ENCODE data around the gene CDR2L.
A peak's percentile ranks its signal among the peaks of the same experiment; 100 is the strongest.

CDR2L gene

DNA sequence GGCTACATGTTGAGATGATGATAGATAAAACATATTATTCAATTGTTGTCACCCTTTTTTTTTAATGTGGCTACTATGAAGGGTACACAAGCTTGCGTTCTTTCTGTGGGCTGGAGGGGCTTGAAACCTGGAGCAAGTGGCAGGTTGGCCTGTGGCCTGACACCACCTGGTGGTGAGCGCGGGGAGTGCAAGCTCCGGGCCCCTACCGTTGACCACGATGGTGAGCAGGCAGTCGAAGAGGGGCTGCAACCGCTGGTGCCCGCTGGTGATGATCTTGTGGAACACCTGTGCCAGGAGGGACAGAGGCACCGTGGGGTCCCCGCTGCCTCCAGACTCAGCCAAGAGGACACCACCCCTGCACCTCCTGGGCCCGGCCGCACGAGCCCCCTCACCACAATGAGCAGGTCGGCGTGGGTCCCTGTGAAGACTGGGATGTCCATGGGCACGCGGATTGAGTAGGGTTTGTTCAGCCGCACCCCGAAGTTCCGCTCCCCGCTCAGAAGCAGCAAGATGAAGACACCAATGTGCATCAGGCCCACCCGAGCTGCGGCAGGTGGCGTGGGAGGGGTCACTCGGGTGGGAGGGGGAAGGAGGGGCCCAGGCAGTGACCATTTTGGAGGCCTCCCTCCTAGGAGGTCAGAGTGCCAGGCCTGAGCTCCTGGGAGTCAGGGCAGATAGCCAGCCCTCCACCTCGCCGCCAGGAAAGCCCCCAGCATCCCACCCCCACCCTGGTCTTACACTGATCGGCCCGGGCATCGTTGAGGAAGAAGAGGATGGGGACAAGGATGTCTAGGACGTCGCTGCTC is 29.3 kb upstream of the CDR2L start:
- FAIRE-seq (peak; percentile 89), DNase-seq (ENCODE audit: insufficient read length, low spot score) (peak; percentile 90)
- TF ChIP-seq POLR2AphosphoS5 (IDR thresholded peaks at IDR 0.05; ENCODE audit: low read depth, low read length) (no peak), SPI1 (IDR thresholded peaks at IDR 0.05; ENCODE audit: low read depth, low read length) (no peak), POU2F2 (IDR thresholded peaks at IDR 0.05; ENCODE audit: low read depth, low read length) (no peak), TAF1 (IDR thresholded peaks at IDR 0.05; ENCODE audit: low read depth, low read length) (no peak), POLR2A (IDR thresholded peaks at IDR 0.05; ENCODE audit: low read depth, low read length) (no peak), PAX5 (IDR thresholded peaks at IDR 0.05; ENCODE audit: insufficient read depth, low read length, severe bottlenecking) (no peak)

DNA sequence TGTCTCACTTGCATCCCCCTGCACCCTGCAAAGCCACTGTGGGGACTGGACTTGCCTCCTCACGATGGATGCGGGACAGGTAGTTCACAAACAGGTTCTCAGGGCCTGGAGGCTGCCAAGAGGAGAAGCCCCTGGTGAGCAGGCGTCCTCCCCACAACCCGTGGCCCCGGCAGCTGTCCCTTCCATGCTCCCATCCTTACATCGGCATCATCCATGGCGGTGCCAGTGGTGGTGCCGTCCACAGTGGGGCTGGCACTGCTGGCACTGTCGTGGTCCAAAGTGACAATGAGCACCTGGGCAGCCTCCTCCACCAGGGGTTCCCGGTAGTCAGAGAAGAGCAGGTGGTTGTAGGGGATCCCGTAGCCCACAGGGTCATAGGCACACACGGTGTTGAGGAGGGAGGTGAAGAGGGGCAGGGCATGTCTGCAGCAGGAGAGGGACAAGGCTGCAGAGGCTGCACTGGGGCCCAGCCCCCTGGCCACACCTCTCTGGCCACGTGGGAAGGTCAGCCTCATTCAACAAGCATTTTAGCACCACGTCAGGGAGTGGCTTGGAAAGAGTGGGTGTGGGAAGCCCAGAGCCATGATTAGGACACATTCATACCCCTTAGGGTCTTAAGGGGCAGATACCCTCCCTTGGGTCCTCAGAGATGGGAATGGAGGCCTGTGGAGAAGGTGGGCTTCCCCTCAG is 27.5 kb upstream of the CDR2L start:
- FAIRE-seq (peak; percentile 31), DNase-seq (ENCODE audit: insufficient read length, low spot score) (no peak)
- TF ChIP-seq PAX5 (IDR thresholded peaks at IDR 0.05; ENCODE audit: insufficient read depth, low read length, severe bottlenecking) (no peak), POU2F2 (IDR thresholded peaks at IDR 0.05; ENCODE audit: low read depth, low read length) (no peak), TAF1 (IDR thresholded peaks at IDR 0.05; ENCODE audit: low read depth, low read length) (no peak), SPI1 (IDR thresholded peaks at IDR 0.05; ENCODE audit: low read depth, low read length) (no peak), POLR2A (IDR thresholded peaks at IDR 0.05; ENCODE audit: low read depth, low read length) (no peak), POLR2AphosphoS5 (IDR thresholded peaks at IDR 0.05; ENCODE audit: low read depth, low read length) (no peak)

DNA sequence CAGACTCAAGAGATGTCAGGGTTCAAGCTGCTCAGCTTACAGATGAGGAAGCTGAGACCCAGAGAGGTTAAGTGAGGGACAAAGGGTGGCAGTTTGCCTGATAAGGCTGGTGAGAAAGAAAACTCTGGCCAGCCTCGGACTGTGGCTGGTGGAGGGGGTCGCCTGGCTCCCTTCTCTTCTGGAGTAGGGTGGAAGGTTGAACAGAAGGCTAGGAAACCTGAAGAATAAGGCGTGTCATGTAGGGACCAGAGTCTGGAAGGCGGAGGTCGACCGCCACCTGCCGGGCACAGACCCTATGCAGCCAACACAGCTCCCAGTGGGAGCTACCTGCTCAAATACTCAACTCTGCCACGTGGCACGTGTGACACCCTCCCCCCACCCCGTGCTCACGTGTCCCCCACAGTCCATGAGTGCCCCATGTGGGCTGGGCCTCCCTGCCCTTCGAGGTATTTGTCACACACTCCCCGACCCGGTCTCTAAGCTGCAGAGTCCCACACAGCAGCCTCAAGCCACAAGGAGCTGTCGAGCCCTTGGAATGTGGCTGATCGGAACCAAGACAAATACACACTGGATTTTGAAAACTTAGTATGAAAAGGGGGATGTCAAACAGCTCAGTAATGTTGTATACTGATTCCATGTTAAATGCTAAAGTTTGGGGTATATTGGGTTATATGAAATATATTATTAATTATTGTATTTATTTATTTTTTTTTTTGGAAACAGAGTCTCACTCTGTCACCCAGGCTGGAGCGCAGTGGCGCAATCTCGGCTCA is 26.7 kb upstream of the CDR2L start:
- peak; percentile 94 for FAIRE-seq
- TF ChIP-seq POLR2A (IDR thresholded peaks at IDR 0.05; ENCODE audit: low read depth, low read length): no peak
- no peak for TF ChIP-seq TAF1 (IDR thresholded peaks at IDR 0.05; ENCODE audit: low read depth, low read length)
- no peak for TF ChIP-seq POU2F2 (IDR thresholded peaks at IDR 0.05; ENCODE audit: low read depth, low read length)
- no peak for TF ChIP-seq POLR2AphosphoS5 (IDR thresholded peaks at IDR 0.05; ENCODE audit: low read depth, low read length)
- no peak for TF ChIP-seq PAX5 (IDR thresholded peaks at IDR 0.05; ENCODE audit: insufficient read depth, low read length, severe bottlenecking)
- TF ChIP-seq SPI1 (IDR thresholded peaks at IDR 0.05; ENCODE audit: low read depth, low read length): no peak
- peak; percentile 63 for DNase-seq (ENCODE audit: insufficient read length, low spot score)

DNA sequence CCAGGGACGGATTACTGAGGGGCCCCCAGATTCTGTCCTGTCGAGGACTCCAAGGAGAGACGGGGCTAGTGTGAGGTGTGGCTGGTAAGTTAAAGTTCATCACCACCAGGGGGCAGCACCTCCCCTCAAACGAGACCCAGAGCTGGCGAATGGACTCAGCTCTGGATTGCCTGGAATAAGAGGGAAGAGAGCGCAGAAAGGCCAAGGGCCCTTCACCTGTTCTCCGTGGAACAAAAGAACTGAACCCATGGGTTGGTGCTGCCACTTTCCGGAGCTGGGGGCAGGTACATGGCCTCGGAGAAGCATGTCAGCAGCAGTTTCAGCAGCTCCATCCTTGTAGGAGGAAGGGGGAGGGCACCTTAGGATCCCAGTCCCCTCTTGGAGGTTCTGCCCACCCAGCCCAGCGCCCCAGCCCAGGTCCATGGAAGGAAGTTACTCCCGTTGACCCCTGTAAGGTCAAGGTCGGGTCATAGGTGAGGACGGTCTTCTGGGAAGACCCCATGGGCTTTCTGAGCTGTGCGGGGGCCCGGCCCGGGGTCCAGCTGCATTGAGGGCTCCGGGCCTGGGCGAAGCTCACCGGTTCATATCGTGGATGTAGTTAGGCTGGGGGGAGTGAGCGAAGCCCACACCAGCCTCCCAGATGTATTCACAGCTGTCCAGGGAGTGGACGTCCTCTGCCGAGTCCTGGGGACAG is 25.6 kb upstream of the CDR2L start:
- TF ChIP-seq POLR2AphosphoS5 (IDR thresholded peaks at IDR 0.05; ENCODE audit: low read depth, low read length): no peak
- no peak for TF ChIP-seq TAF1 (IDR thresholded peaks at IDR 0.05; ENCODE audit: low read depth, low read length)
- TF ChIP-seq POU2F2 (IDR thresholded peaks at IDR 0.05; ENCODE audit: low read depth, low read length): no peak
- TF ChIP-seq SPI1 (IDR thresholded peaks at IDR 0.05; ENCODE audit: low read depth, low read length): no peak
- no peak for TF ChIP-seq POLR2A (IDR thresholded peaks at IDR 0.05; ENCODE audit: low read depth, low read length)
- TF ChIP-seq PAX5 (IDR thresholded peaks at IDR 0.05; ENCODE audit: insufficient read depth, low read length, severe bottlenecking): no peak
- FAIRE-seq (peak; percentile 84), DNase-seq (ENCODE audit: insufficient read length, low spot score) (peak; percentile 87)

DNA sequence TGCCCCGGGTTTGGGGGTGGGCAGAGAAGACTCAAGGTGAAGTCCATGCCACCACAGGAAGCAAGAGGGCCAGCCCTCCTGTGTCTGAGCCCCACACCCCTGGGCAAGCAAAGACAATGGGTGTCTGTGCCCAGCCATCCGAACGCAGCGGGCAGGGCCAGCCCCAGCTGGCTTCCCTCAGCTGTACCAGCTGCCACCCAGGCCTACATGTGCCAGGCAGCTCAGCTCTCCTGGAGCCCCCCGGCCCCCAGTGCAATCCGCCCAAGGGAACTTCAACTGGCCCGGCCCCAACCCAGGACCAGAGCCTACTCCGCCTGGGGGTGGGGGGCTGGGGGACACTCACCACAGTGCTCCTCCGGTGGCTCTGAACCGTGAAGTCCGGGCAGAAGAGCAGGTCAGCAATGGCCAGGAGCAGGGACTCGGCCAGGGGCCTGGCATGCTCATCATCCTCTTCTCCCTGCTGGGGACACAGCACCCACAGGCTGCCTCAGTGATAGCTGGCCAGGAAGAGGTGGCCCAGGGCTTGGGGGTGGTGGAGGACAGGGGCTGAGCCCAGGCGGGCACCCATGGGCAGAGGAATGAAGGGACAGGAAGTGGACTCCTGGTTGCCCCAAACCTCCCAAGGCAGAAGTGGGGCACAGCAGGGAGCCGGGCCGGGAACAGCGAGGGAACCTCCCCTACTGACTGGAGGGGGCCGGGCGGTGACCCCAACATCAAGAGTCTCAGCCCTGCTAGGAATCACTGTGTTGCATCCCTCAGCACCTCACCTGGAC is 24.6 kb upstream of the CDR2L start:
- FAIRE-seq (no peak), DNase-seq (ENCODE audit: insufficient read length, low spot score) (no peak)
- TF ChIP-seq POLR2A (IDR thresholded peaks at IDR 0.05; ENCODE audit: low read depth, low read length) (no peak), PAX5 (IDR thresholded peaks at IDR 0.05; ENCODE audit: insufficient read depth, low read length, severe bottlenecking) (no peak), POLR2AphosphoS5 (IDR thresholded peaks at IDR 0.05; ENCODE audit: low read depth, low read length) (no peak), POU2F2 (IDR thresholded peaks at IDR 0.05; ENCODE audit: low read depth, low read length) (no peak), SPI1 (IDR thresholded peaks at IDR 0.05; ENCODE audit: low read depth, low read length) (no peak), TAF1 (IDR thresholded peaks at IDR 0.05; ENCODE audit: low read depth, low read length) (no peak)

DNA sequence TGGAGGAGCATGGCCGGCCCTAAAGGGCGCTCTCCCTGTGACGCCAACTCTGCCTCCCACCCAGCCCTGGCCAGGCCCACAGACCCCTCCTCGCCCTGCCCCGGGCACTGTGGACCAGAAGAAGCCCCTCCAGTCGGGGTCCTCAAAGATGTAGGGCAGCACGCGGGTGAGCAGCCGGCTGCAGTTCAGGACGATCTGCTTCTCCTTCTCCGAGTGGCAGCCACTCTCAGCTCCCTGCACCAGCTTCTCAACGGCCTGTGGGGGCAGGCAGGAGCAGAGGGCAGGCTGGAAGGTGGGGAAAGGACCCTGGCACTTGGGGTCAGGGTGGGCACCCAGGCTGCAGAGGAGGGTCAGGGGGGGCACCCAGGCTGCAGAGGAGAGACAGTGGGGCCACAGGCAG is 23.8 kb upstream of the CDR2L start:
- DNase-seq (ENCODE audit: insufficient read length, low spot score) (no peak), FAIRE-seq (no peak)
- TF ChIP-seq TAF1 (IDR thresholded peaks at IDR 0.05; ENCODE audit: low read depth, low read length) (no peak), POLR2AphosphoS5 (IDR thresholded peaks at IDR 0.05; ENCODE audit: low read depth, low read length) (no peak), PAX5 (IDR thresholded peaks at IDR 0.05; ENCODE audit: insufficient read depth, low read length, severe bottlenecking) (no peak), POU2F2 (IDR thresholded peaks at IDR 0.05; ENCODE audit: low read depth, low read length) (no peak), POLR2A (IDR thresholded peaks at IDR 0.05; ENCODE audit: low read depth, low read length) (no peak), SPI1 (IDR thresholded peaks at IDR 0.05; ENCODE audit: low read depth, low read length) (no peak)

DNA sequence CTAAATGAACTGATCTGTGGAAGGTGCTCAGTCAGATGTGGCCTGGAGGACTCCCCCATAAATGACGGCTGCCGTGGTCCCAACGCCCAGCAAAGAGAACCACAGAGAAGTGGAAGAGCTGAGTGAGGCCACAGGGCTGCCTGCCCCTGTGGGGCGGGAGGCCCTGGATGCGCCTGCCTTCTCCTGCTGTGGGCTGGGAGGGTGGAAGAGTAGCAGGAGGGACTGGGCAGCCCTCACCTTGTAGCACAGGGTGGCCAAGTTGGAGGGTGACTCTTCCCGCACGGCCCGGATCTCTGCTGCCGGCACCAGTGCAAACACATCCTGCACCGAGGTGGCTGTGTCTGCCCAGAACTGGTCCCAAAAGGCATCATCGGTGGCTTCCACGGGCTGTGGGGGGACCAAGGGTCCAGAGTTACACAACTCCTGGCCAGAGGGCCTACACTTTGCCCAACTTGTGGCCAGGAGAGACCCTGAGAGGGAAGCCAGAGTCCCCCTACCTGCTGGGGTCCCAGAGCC is 23.1 kb upstream of the CDR2L start:
- TF ChIP-seq POLR2AphosphoS5 (IDR thresholded peaks at IDR 0.05; ENCODE audit: low read depth, low read length) (no peak), TAF1 (IDR thresholded peaks at IDR 0.05; ENCODE audit: low read depth, low read length) (no peak), POU2F2 (IDR thresholded peaks at IDR 0.05; ENCODE audit: low read depth, low read length) (no peak), PAX5 (IDR thresholded peaks at IDR 0.05; ENCODE audit: insufficient read depth, low read length, severe bottlenecking) (no peak), SPI1 (IDR thresholded peaks at IDR 0.05; ENCODE audit: low read depth, low read length) (no peak), POLR2A (IDR thresholded peaks at IDR 0.05; ENCODE audit: low read depth, low read length) (no peak)
- FAIRE-seq: no peak
- no peak for DNase-seq (ENCODE audit: insufficient read length, low spot score)
